HG03135 (cell line): ENCODE results near the gene MUTYH.

Experiments
- ATAC-seq: cut with Tn5 transposase; IDR thresholded peaks from one replicate; pipeline ENCODE4 v1.9.1; 2021; ENCODE audit warnings: mild to moderate bottlenecking, moderate library complexity; ENCODE audit not compliant: unreplicated experiment

The MUTYH gene

GRCh38 chr1:45282351-45282750 lies 57.9 kb downstream of the MUTYH start:
- ATAC-seq: no peak
